Left renal cortex interstitium (tissue), 4 donors: ENCODE data around the gene RIMBP2. TPM values are rescaled to one million over a fixed set of nuclear protein-coding genes. Genes with fewer than 3 reads are reported as not detected.

ENCODE experiments used
- DNase-seq, 4 donors: peaks; one replicate each; pipeline ENCODE4 v3.0.0-alpha.2; 2013; ENCODE audit warnings: low read depth in 4 of 4, low spot score in 2 of 4, missing footprints in 1 of 4
- polyA plus RNA-seq, 4 donors: library from polyadenylated mRNA; unstranded; fragments of 120-200 nt; gene quantifications; one replicate each; pipeline ENCODE4 v1.2.1, GENCODE V29; 2013; ENCODE audit not compliant: insufficient read length in 4 of 4

Gene RIMBP2
- polyA plus RNA-seq, 4 donors, result 12.7 to 24.3 (median 16.3) TPM

DNA sequence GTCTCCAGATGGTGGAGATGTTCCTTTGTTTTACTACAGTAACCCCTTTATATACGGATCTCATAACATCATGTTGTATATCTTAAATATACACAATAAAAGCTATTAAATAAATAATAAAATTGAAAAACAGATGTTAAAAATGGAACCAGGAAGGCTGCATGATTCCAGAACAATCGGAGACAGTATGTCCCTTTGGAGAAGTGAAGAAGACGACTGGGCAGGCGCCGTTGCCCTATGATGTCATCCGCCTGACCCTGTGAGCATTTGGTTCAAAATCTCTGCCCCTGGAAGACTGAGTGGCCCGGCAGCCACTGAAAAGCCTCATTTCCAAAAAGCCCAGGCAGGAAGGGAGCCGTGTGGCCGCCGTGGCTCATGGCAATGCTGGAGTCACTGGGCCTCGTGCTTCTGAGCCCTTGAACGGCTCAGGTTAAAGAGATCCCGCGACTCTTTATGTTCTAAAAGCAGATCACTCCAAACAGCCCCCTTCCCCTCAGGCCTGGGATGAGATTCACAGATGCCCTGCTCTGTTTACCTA, 30.8 kb downstream of the RIMBP2 start:
- DNase-seq, result no peak

DNA sequence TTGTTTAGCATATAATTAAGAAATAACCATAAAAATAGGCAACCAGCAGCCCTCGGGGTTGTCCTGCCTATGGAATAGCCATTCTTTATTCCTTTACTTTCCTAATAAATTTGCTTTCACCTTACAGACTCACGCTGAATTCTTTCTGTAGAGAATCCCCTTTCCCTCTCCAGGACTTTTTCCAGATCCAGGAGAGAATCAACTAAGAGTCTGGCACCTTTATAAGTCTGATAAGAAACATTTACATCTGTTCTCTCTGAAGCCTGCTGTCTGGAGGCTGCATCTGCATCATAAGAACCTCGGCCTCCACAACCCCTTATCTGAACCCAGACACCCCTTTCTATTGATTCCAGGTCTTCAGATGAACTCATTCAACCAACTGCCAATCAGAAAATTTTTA, 32.3 kb downstream of the RIMBP2 start:
- DNase-seq, result no peak

DNA sequence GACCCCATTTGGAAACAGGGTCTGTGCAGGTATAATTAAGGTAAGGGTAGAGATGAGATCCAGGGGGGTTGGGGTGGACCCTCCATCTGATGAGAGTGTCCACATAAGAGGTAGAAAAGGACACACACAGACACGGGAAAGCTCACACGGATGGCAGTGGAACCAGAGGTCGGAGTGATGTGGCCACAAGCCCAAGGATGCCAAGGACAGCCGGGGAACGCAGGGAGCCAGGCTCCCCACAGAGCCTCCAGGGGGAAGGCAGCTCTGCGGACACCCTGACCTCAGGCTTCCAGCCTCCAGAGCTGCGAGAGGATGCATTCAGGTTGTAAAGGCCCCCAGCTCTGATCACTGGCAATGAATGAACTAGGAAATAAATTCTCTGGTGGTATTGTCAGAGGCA, 33.0 kb downstream of the RIMBP2 start:
- DNase-seq, result no peak

DNA sequence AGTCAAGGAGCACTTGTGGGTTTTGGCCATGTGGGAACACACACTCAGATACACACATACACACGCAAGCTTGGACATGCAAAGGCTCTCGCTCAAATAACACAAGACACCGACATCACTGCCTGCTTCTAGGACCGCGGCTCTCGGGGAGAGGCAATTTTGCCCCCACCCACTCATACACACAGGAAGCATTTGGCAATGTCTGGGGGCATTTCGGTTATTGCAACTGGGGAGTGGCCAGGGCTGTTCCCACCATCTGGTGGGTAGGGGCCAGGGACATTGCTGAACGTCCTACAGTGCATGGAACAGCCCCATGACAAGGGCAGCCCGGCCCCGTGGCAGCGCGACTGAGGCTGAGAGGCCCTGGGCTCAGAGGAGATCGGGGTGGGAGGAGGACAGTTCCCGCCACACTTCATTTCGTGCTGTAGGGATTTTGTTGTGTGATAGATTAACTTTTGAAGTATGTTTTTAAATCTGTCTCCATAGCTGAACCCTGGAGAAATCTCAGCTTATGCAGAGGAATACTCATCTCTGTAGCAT, 35.6 kb downstream of the RIMBP2 start:
- DNase-seq, result no peak

DNA sequence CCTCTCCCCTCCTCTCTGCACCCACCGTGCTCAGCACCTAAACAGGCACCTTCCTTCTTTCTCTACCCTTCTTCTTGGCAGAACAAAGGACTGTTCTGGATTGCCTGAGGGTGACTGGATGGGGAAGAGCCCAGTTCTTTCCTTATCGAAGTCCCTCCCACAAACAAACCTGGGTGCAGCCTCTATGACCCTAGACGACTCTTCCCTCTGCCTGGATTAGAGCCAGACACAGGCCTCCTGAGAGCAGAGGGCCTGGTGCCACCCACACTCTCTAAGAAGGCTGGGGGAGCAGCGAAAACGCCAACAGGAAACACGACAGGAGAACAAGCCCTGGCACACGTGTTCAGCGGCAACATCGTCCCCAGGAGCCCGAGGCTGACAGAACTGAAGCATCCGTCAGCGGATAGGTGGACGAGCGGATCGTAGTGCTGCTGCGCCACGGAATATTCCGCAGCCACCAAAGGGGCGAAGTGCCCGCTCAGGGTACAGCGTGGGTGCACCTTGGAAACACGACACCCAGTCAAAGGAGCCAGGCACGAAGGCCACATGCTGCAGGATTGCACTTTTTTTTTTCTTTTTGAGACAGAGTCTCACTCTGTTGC, 38.0 kb downstream of the RIMBP2 start:
- DNase-seq, result no peak

DNA sequence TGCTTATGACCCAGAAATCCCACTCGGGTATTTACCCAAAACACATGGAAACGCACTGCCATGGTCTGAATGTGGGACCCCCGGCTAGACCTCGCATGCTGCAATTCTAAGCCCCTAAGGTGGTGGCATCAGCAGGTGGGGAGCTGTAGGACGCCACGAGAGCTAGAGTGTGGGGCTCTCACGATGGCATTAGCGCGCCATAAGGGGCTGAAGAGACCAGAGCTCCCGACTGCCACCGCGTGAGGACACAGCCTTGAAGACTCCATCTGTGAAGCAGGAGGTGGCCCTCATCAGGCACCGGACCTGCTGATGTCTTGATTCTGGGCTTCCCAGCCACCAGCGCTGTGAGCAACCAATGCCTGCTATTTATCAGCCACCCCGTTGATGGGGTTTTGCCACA, 40.3 kb downstream of the RIMBP2 start:
- no peak for DNase-seq

DNA sequence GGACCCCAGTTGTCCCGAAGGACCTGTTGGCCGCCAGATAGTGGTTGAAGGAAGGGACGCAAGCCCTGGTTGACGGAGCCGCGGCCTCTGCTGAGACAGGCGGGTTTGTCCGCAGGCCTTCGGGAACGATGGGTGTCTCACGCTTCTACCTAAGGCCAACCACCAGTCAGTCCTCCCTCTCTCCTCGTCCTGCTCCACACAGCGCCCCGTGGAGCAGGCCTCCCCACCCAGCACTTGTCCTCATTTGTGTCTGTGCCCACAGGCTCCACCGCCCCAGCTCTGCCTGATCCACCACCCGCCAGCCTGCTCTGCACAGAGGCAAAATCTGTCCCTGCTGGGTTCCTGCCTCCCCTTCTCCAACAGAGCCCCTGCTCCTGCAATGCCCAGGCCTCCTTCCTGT, 41.0 kb downstream of the RIMBP2 start:
- no peak for DNase-seq

DNA sequence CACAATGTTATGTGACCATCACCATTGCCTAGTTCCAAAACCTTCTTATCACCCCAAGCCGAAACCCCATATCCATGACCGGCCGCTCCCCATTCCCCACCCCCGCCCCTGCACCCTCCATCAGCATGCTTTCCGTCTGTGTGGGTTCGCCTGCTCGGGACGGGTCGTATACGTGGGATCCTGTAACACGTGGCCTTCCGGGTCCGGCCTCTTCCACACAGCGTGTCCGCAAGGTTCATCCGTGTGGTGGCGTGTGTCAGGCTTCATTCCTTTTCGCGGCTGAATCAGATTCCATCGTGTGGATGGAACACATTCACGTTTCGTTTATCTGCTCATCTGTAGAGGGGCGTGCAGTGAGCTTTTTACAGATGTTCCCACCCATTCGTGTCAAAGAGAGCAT, 41.4 kb downstream of the RIMBP2 start:
- no peak for DNase-seq

DNA sequence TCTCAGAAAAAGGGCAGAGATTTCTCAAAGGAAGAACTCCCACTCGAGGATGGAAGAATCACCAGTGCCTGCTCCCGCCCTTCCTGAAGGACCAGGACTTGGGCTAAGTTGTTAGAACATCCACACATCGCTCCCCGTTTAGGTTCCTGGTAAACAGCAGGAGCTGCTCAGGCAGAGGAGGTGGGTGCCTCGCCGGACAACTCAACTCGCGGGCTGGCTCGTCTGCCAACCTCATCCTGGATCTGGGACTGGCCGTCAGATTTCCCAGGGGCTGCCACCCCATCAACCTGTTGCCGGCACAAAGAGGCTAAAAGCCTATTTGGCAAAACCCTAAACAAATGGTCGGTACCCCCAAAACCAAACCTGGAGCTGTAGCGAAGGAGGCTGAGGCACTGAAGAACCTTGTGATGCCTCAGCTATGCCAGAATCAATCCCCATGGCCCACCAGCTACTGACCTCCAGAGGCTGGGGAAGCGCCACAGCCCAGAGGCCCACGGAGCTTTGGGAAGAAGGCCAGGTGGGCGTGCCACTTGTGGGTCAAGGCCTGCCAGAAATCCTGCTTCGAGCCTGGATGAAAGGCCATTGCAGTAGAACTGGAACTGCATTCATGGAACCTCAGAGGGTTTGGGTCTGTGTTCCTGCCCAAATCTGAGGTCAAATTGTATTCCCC, 42.9 kb downstream of the RIMBP2 start:
- no peak for DNase-seq

DNA sequence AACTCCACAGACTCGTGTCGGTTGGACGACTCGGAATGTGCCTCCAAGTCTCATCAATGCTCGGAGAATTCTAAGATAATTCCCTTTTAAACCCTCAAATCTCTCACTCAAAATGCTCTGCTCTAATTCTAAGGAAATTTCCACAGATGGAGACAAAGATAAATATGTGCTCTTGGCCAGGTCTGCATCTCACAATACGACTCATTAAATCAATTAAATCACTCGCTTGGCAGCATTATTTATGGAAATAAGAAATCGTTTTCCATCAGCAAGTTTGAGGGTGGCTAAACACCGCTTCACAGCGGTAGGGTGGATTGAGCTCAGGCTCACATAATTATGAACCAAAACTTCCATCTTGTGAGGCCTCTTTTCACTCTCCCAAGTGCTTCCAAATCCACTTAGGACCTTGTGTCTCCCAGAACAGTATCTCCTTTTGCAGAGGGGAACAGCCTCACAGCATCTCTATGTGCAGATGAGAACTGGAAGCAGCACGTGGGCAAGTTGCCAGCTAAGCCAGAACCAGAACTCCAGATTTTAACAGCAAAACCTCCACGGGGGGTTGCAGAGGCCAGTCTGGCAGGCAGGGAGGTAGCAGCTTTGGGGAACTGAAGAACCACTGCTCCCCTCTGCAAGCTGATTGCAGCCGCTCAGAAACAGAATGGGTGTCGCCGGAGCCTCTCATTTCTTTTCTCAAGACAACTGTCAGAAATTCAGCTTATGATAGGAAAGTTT, 43.8 kb downstream of the RIMBP2 start:
- DNase-seq, result no peak

DNA sequence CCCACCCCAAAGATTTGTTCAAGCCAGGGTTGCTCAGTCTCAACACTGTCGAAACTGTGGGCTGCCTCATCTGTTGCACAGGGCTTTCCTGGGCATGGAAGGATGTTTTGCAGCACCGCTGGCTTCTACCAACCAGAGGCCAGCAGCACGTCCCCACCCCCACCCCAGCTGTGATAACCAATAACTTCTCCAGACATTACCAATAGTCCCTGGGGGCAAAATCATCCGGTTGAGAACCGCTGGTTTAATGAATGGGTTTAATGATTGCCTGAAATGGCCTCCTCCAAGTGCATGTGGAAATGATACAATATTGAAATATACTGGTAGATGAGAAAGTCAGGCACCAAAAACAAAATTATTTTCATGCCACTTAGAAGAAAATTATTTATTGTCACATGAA, 44.5 kb downstream of the RIMBP2 start:
- no peak for DNase-seq

DNA sequence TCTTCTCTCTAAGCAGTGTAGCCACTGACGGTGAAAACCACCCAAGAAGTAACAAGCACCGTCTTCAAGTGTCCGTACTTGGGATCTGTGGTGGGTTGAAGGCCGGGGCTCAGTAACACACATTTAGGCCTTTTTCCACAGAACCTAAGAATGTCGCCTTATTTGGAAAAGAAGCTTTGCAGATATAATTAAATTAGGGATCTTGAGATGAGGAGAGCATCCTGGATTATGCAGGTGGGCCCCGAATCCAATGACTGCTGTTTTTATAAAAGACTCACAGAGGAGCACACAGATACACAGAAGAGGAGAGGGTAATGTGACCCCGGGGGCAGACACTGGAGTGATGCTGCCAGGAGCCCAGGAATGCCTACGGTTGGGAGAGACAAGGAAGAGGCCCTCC, 46.3 kb downstream of the RIMBP2 start:
- DNase-seq, result no peak

DNA sequence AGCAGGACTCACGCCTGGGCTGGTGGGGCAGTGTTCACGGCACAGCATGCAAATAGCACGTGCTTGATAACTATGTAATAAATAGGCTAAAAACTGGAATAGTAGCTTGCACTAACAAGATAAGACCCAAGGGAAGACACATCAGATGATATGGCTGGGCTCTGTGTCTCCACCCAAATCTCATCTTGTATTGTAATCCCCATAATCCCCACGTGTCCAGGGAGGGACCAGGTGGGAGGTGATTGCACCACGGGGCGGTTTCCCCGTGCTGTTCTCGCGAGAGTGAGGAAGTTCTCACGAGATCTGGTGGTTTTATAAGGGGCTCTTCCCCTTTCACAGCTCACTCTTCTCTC, 46.9 kb downstream of the RIMBP2 start:
- DNase-seq, result no peak

DNA sequence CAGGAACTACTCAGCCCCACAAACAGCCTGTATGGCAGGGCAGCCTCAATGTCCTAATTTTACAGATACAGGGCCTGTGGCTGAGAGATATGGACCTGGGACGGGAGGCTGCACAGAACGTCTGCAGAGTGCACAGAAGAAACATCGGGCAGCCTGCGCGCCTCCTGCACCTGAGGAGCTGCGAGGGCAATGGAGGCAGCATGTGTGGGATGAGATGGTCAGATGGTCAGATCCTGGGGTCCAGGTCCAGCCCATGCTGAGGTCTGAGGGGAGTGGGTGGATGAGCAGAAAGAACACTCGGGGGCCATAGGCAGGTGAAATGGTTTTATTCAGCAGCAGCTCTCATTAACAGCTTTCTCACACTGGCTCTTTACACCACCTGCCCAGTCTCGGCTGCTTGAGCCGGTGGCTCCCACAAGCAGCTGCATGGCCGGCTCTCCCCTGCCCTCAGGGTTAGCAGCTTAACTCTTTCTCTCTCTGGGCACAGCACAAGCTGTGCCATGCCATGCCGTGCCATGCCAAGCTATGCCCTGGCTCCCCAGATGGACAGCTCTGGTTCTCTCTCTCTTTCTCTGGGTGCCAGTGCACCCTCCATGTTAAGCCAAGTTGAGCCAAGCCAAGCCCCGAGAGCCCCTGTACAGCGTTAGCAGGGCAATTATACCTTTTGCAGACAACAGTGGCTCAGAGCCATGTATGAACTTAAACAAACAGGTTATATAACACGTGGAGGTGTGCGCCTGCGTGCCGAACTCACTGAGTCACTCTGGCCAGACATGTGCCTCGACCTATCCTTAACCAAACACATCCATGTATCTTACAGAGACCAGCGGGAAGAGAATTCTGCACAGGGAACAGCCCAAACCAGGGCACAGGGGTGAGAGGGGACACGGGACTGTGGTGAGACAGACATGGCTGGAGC, 47.6 kb downstream of the RIMBP2 start:
- no peak for DNase-seq

DNA sequence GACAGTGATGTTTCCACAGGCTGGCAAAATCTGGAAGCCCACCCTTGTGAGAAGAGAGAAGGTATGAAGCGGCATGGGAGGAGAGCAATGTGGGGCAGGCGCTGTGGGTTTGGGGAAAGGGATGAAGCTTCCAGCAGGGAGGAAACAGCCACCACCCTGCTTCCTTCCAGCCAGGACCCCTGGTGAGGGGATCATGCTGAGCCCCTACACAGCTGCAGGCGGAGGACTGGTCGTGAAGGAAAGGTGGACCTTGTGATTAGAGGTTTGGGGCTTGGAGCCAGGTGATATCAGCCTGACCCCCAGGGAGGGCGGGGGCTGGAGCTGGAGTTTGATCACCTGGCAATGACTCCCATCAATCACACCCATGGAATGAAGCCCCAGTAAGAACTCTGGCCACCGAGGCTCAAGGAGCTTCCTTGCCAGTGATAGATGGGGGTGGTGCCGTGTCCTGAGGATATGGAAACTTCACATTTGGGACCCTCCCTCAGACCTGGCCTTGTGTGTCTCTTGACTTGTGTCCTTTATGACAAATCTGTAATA, 48.6 kb downstream of the RIMBP2 start:
- DNase-seq, result no peak

DNA sequence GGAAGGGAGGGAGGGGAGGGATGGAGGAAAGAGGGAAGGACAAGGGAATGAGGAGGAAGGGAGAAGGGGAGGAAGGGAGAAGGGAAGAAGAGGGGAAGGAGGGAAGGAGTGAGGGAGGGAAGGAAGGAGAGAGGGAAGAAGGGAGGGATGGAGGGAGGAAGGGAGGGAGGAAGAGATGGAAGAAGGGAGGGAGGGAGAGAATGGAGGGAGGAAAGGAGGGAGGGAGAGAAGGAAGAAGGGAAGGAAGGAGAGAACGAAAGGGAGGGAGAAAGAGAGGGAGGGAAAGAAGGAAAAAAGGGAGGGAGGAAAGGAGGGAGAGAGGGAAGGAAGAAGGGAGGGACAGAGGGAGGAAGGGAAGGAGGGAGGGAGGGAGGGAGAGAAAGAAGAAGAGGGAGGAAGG, 49.5 kb downstream of the RIMBP2 start:
- no peak for DNase-seq

DNA sequence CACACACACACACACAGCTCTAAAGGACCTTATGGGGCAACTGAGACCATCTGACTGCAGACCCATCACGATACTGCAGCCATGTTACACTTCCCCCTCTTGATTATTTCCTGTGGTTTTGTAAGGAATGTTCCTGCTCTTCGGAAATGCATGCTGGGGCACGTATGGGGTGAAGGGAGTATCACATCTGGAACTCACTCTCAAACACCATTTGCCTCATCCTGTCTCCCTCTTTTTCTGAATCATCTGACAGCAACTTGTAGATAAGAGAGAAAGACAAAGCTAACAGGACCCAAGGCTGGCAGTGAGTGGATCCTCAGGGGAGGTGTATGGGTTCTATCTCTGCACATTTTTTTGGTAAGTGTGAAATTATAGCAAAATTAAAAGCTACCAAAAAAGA, 50.3 kb downstream of the RIMBP2 start:
- DNase-seq, result no peak

DNA sequence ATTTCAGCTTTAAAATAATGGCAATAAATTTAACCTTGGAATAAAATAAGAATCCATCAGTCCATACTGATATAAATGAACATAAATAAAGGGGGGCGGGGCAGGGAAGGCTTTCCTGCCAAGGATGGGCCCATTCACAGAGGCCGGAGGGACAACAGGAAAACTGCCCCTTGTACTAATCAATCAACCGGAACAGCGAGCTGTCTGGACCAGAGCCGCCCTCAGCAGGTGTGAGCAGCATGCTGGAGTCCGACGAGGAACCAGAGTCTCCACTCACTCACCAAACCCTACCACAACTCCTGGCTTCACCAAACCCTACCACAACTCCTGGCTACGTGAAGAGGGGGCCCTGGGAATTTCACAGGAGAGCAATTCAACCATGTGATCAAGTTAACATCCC, 51.3 kb downstream of the RIMBP2 start:
- DNase-seq, result no peak

DNA sequence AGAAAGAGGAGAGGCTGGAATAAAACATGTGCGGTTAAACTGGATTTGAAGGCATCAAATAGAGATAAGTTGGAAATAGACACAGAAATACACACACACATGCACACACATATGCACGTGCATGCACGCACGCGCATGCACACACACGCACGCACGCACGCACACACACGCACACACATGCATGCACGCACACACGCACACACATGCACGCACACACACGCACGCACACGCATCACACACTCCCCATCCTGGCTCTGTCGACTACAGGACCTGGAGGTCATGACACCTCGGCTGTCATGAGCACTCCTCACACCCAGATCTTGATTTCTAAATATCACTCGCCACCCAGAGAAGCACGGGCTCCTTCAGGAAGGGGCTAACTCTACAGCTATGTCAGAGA, 51.8 kb downstream of the RIMBP2 start:
- no peak for DNase-seq

DNA sequence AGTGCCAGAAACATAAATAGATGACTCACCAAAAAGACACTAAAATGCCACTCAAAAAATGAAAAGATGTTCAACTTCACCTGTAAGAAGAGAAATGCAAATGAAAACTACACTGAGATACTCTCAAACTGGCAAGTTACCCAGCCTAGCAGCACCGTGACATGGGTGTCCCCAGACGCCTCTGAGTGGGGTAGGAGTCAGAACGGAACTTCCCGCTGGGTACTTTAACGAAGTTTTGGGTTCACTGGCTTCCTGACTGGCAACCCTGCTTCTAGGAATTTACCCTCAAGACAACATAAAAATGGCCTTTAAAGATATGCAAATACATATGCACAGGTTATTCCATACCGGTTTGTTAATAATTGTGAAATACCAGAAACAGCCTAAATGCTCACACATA, 52.6 kb downstream of the RIMBP2 start:
- no peak for DNase-seq
